ENCODE results near the gene CYLC1. TPM values are rescaled to one million over a fixed set of nuclear protein-coding genes. Genes with fewer than 3 reads are reported as not detected.
A peak's percentile ranks its signal among the peaks of the same experiment; 100 is the strongest.

CYLC1 gene, protein sequence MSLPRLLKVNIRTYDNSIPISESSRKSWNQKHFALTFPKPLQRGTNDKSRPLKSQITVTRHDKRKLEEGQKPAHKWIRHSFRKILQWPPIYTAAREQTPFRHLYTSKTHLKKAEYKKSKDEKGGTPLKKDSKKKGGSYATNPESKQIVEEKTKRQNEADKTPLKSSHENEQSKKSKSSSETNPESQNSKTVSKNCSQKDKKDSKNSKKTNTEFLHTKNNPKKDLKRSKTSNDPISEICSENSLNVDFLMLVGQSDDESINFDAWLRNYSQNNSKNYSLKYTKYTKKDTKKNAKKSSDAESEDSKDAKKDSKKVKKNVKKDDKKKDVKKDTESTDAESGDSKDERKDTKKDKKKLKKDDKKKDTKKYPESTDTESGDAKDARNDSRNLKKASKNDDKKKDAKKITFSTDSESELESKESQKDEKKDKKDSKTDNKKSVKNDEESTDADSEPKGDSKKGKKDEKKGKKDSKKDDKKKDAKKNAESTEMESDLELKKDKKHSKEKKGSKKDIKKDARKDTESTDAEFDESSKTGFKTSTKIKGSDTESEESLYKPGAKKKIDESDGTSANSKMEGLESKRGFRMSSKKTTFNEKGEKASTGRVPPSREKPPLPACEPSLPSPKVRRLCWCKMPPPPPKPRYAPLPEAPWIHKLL
- total RNA-seq, result not detected

DNA sequence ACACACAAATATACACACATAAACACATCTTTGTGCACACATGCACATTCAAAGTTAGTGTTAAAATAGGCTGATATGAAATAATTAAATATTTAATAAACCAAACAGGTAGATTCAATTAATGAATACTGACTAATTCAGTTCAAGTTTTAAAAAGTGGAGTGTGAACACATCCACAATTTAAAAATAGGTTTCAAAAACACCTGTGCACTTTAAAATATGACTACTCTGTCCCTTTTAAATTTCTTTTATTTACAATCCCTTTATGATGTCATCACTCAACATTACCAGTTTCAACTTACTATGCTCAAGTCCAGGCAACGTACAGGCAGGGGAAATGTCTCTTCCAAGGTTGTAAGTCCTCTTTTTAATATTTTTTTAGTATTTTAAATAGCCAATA lies at the start of gene CYLC1:
Gene CYLC1, plus strand, starts transcription at position 301 of the 400 bp plus-strand sequence. Its CDS starts 37 bp downstream, at position 338.
- Mint-ChIP-seq H3K9me3 (peaks cover 4% of the 10 kb centered on the region), H3K27ac (no peak within 1 kb of the TSS), H3K36me3 (ENCODE audit: low read depth) (no peaks in the 10 kb centered on the region), H3K27me3 (no peaks in the 10 kb centered on the region), H3K4me3 (no peak within 1 kb of the TSS), H3K4me1 (ENCODE audit: low read depth) (no peaks in the 10 kb centered on the region)
- POLR2A ChIA-PET, result no interaction called here
- intact Hi-C loops (cut with micrococcal nuclease), result no loop called here
- CTCF ChIA-PET, result no interaction called here
- TF ChIP-seq, protein P1, sequence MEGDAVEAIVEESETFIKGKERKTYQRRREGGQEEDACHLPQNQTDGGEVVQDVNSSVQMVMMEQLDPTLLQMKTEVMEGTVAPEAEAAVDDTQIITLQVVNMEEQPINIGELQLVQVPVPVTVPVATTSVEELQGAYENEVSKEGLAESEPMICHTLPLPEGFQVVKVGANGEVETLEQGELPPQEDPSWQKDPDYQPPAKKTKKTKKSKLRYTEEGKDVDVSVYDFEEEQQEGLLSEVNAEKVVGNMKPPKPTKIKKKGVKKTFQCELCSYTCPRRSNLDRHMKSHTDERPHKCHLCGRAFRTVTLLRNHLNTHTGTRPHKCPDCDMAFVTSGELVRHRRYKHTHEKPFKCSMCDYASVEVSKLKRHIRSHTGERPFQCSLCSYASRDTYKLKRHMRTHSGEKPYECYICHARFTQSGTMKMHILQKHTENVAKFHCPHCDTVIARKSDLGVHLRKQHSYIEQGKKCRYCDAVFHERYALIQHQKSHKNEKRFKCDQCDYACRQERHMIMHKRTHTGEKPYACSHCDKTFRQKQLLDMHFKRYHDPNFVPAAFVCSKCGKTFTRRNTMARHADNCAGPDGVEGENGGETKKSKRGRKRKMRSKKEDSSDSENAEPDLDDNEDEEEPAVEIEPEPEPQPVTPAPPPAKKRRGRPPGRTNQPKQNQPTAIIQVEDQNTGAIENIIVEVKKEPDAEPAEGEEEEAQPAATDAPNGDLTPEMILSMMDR (IDR thresholded peaks at IDR 0.05), result no peak
- ATAC-seq, result no peak
- no peak for DNase-seq

DNA sequence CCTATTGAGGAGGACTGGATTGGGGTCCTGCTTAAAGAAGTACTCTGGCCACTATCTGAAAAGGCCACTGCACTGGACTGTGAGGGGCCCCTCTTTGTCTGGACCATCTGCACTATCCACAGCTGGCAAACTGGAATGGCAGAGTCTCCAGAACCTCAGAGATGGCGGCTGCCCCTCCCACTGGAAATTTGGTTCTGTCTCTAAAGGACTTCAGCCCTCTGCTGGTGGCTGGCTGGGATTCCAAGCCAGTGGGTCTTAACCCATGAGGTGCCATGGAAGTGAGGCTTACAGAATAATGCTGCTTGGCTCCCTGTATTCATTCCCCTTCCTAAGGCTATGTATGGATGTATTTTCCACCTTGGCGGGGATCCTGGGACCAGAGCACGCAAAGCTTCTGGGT lies 41.6 kb upstream of the CYLC1 start:
- Mint-ChIP-seq H3K4me3 (no peak overlapping the region), H3K27me3 (no peaks in the 10 kb centered on the region), H3K27ac (no peak overlapping the region), H3K36me3 (ENCODE audit: low read depth) (no peaks in the 10 kb centered on the region), H3K4me1 (ENCODE audit: low read depth) (no peaks in the 10 kb centered on the region), H3K9me3 (peaks cover 4% of the 10 kb centered on the region)
- intact Hi-C loops (cut with micrococcal nuclease), result no loop called here
- ChIA-PET POLR2A (no interaction called here), CTCF (no interaction called here)
- DNase-seq, result no peak
- TF ChIP-seq, protein P1 (IDR thresholded peaks at IDR 0.05), result no peak
- no peak for ATAC-seq

DNA sequence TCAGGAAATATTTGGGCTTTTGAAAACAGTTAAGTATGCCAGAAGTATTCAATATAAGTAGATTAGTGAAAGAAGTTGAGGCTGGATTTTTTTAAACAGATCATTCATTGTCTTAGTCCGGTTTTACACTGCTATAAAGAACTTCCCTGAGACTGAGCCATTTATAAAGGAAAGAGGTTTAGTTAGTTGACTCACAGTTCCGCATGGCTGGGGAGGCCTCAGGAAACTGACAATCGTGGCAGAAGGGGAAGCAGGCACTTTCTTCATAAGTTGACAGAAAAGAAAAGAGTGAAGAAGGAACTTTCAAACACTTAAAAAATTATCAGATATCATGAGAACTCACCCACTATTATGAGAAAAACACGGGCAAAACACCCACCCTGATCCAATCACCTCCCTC lies 31.1 kb upstream of the CYLC1 start:
- H3K4me1 Mint-ChIP-seq (ENCODE audit: low read depth), result no peaks in the 10 kb centered on the region
- ChIA-PET CTCF (no interaction called here), POLR2A (no interaction called here)
- H3K36me3 Mint-ChIP-seq (ENCODE audit: low read depth), result no peaks in the 10 kb centered on the region
- intact Hi-C loops (cut with micrococcal nuclease), result no loop called here
- no peak for ATAC-seq
- H3K27me3 Mint-ChIP-seq, result no peaks in the 10 kb centered on the region
- H3K4me3 Mint-ChIP-seq, result no peak overlapping the region
- no peak for DNase-seq
- TF ChIP-seq, protein P1 (IDR thresholded peaks at IDR 0.05), result no peak
- no peaks in the 10 kb centered on the region for H3K9me3 Mint-ChIP-seq
- no peak overlapping the region for H3K27ac Mint-ChIP-seq

DNA sequence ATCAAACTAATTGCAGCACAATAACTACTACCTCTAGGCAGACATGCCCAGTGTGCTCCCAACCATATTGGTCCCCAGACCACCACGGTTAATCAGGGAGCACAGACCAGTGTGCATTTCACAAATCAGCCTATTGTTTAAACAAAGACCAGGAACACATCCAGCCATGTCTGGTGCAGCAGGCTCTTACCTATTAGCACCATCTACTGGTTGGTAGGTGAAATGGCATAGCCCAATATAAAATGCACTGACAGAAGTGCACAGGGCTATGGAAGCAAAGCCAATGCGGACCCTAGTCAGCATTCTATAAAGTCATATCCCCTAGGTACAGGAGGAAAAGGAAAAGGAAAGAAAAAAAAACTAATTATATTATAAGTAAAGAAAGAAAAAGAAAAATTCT lies 15.5 kb upstream of the CYLC1 start:
- POLR2A ChIA-PET, result no interaction called here
- ATAC-seq (no peak), DNase-seq (no peak)
- no peaks in the 10 kb centered on the region for H3K27me3 Mint-ChIP-seq
- CTCF ChIA-PET, result interaction anchor here (0.7 kb wide), 1 partner anchor 10 kb away, joined by 4 read pairs; no protein-coding TSS in a partner anchor
- TF ChIP-seq, protein P1 (IDR thresholded peaks at IDR 0.05), result peak; percentile 56
- no peaks in the 10 kb centered on the region for H3K4me1 Mint-ChIP-seq (ENCODE audit: low read depth)
- H3K4me3 Mint-ChIP-seq, result no peak overlapping the region
- H3K36me3 Mint-ChIP-seq (ENCODE audit: low read depth), result no peaks in the 10 kb centered on the region
- intact Hi-C loops (cut with micrococcal nuclease), result no loop called here
- no peak overlapping the region for H3K27ac Mint-ChIP-seq
- H3K9me3 Mint-ChIP-seq, result no peaks in the 10 kb centered on the region

DNA sequence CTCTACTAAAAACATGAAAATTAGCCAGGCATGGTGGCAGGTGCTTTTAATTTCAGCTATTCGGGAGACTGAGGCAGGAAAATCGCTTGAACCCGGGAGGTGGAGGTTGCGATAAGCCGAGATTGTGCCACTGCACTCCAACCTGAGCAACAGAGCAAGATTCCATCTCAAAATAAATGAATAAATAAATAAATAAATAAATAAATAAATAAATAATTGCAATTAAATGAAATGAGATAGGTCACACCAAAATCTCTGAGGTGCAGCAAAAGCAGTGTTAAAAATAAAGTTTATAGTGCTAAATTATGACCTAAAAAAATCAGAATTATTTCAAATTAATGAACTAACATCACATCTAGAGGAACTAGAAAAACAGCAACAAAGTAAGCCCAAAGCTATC lies 13.6 kb upstream of the CYLC1 start:
- ATAC-seq (no peak), DNase-seq (no peak)
- no peaks in the 10 kb centered on the region for H3K27me3 Mint-ChIP-seq
- TF ChIP-seq, protein P1 (IDR thresholded peaks at IDR 0.05), result no peak
- no peaks in the 10 kb centered on the region for H3K9me3 Mint-ChIP-seq
- H3K27ac Mint-ChIP-seq, result no peak overlapping the region
- no peaks in the 10 kb centered on the region for H3K4me1 Mint-ChIP-seq (ENCODE audit: low read depth)
- CTCF ChIA-PET, result no interaction called here
- POLR2A ChIA-PET, result interaction anchor here (0.7 kb wide), 1 partner anchor 122 kb away, joined by 3 read pairs; no protein-coding TSS in a partner anchor
- intact Hi-C loops (cut with micrococcal nuclease), result no loop called here
- H3K4me3 Mint-ChIP-seq, result no peak overlapping the region
- H3K36me3 Mint-ChIP-seq (ENCODE audit: low read depth), result no peaks in the 10 kb centered on the region

Measured in activated CD8-positive, alpha-beta T cell treated with anti-CD3 and anti-CD28 coated beads for 36 hours (primary cell).